Stimulated activated CD8-positive, alpha-beta memory T cell treated with anti-CD3 and anti-CD28 coated beads, Interleukin-4, amount 100 ng/mL, for 48 hours (primary cell): ENCODE measurements around the gene FLNC.
A peak's percentile ranks its signal among the peaks of the same experiment; 100 is the strongest.

Source experiments
- DNase-seq: peaks from one replicate; pipeline ENCODE4 v3.0.0-alpha.2; 2020

The FLNC gene

GRCh38 chr7:128831994-128832879 lies 2.0 kb downstream of the FLNC start:
- DNase-seq, result no peak

GRCh38 chr7:128832880-128833147 lies 2.6 kb downstream of the FLNC start:
- no peak for DNase-seq

GRCh38 chr7:128833148-128833945 lies 3.1 kb downstream of the FLNC start:
- no peak for DNase-seq

GRCh38 chr7:128833946-128834325 lies 3.7 kb downstream of the FLNC start:
- no peak for DNase-seq

- no peak for DNase-seq
These were observed 5.1 kb downstream of the FLNC start for GRCh38 chr7:128835231-128835751.

GRCh38 chr7:128835790-128836641 lies 5.8 kb downstream of the FLNC start:
- DNase-seq, result no peak

- no peak for DNase-seq
These were observed 6.6 kb downstream of the FLNC start for GRCh38 chr7:128836729-128837348.

GRCh38 chr7:128837521-128837921 lies 7.3 kb downstream of the FLNC start:
- DNase-seq, result no peak

- DNase-seq, result no peak
These were observed 8.0 kb downstream of the FLNC start for GRCh38 chr7:128838109-128838779.

- no peak for DNase-seq
These were observed 8.9 kb downstream of the FLNC start for GRCh38 chr7:128838981-128839731.

GRCh38 chr7:128839751-128840177 lies 9.6 kb downstream of the FLNC start:
- no peak for DNase-seq

- no peak for DNase-seq
These were observed 10.3 kb downstream of the FLNC start for GRCh38 chr7:128840326-128841170.

- DNase-seq, result no peak
These were observed 11.0 kb downstream of the FLNC start for GRCh38 chr7:128841171-128841690.

- DNase-seq, result peak; percentile 76
These were observed 11.9 kb downstream of the FLNC start for GRCh38 chr7:128841921-128842673.

- no peak for DNase-seq
These were observed 12.8 kb downstream of the FLNC start for GRCh38 chr7:128842674-128843641.

- no peak for DNase-seq
These were observed 13.9 kb downstream of the FLNC start for GRCh38 chr7:128843938-128844621.

- no peak for DNase-seq
These were observed 14.6 kb downstream of the FLNC start for GRCh38 chr7:128844777-128845311.
